ENCODE data around the gene IGF2R.

GRCh38 chr6:160082627-160083026 is 113.7 kb downstream of the IGF2R start:
- TF ChIP-seq CTCF (conservative IDR thresholded peaks at IDR 0.05; ENCODE audit: low read depth, low read length) (no peak), EZH2phosphoT487 (IDR thresholded peaks at IDR 0.05; ENCODE audit: borderline replicate concordance, low read length) (no peak)
